Adipocyte (in vitro differentiated cells): ENCODE data around the gene YIPF5.
A peak's percentile ranks its signal among the peaks of the same experiment; 100 is the strongest.

Source experiments
- DNase-seq: peaks from one replicate; pipeline ENCODE4 v3.0.0-alpha.2; 2015; ENCODE audit warnings: low read depth
- H3K27me3 ChIP-seq: replicated peaks from 2 replicates; pipeline ENCODE4 v1.7.0; 2013; ENCODE audit warnings: mild to moderate bottlenecking, low read length, moderate library complexity; ENCODE audit not compliant: control insufficient read depth, insufficient read depth
- H3K36me3 ChIP-seq: 2 replicates; pipeline ENCODE4 v1.7.0; 2013; ENCODE audit warnings: low read length, mild to moderate bottlenecking, moderate library complexity; ENCODE audit not compliant: control insufficient read depth, insufficient read depth, severe bottlenecking
- H3K4me1 ChIP-seq: 2 replicates; pipeline ENCODE4 v1.7.0; 2013; ENCODE audit warnings: mild to moderate bottlenecking, low read length, moderate library complexity; ENCODE audit not compliant: control insufficient read depth, insufficient read depth
- H3K4me3 ChIP-seq: 2 replicates; pipeline ENCODE4 v1.7.0; 2013; ENCODE audit warnings: mild to moderate bottlenecking, low read length, moderate library complexity
- H3K9ac ChIP-seq: 2 replicates; pipeline ENCODE4 v1.7.0; 2013; ENCODE audit warnings: mild to moderate bottlenecking, low read length, moderate library complexity
- H3K9me3 ChIP-seq: 2 replicates; pipeline ENCODE4 v1.7.0; 2013; ENCODE audit warnings: mild to moderate bottlenecking, low read length, moderate library complexity; ENCODE audit not compliant: control insufficient read depth

The YIPF5 gene

DNA sequence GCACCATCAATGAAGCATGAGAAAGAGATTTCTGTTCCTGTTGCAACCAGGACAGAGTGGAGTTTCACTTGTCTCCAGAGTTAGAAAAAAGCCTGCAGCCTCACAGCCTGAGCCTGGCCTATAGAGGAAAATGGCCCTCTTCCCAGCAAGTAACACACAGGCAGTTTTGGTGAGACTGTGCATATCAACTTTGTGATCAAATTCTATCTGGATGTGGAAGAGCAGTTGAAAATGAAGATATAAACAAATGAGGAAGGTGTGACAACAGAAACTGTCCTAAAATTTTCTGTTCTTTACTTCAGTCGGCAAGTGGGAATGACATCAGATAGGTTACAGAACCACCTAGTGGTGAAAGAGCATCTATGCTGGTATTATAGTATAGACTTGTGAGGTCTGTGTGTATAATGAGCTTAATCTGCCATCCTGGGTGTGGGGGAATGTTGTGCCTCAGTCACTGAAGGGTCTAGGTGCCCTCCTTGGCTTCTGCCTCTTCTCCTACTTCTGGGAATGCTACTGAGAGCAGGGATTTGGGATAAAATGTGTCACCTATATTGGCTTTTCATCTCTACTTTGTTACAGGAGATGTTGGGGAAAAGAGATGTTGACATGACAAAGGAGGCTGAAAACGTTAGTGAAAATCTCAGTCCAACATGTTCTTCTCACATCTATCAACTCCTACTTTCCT lies 28.2 kb downstream of the YIPF5 start:
- Histone ChIP-seq H3K4me1 (peaks cover 20% of the 10 kb centered on the region), H3K36me3 (no peaks in the 10 kb centered on the region), H3K9me3 (no peaks in the 10 kb centered on the region), H3K27me3 (no peaks in the 10 kb centered on the region), H3K9ac (peak overlapping the region; percentile 15), H3K4me3 (no peak overlapping the region)
- DNase-seq = peak; percentile 82

DNA sequence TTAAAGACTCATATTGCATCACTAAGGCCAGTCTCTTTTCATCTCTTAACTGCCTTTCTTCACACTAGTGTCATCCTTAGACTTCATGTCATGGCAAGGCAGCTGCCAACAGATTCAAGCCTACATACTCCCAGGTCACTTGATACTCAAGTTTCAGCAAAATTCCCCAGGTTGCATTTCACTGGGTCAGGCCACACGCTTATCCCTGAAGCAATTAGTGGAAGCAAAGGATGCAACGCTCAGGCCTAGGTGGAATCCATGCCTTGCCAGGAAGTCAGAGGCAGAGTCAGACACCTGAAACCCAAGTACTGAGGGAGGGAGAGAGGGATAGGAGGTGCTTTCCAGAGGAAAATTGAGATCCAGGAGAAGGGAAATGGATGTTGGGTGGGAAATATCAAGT lies 28.9 kb downstream of the YIPF5 start:
- H3K36me3 ChIP-seq = no peaks in the 10 kb centered on the region
- no peaks in the 10 kb centered on the region for H3K9me3 ChIP-seq
- no peak overlapping the region for H3K4me3 ChIP-seq
- peaks cover 20% of the 10 kb centered on the region for H3K4me1 ChIP-seq
- H3K9ac ChIP-seq = no peak overlapping the region
- H3K27me3 ChIP-seq = no peaks in the 10 kb centered on the region
- DNase-seq = peak; percentile 15

DNA sequence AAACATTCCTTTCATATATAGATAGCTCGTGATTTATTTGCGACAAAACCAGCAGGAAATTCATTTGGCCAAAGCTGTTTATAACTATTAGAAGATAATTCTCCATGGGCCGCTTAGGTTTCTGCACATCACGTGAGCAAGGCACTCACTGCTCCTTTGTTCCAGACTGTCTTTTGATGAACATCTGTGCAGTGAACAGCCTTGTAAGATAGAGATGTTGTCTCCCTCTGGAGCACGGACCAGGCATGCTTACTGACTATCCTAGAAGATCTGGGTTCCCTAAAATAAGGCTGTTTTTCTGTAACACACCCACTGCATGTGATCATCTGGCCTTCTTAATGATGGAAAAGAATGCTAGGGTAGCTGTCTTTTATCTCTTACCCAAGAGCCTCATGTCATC lies 30.9 kb downstream of the YIPF5 start:
- peaks cover 32% of the 10 kb centered on the region for H3K4me1 ChIP-seq
- peak; percentile 41 for DNase-seq
- H3K27me3 ChIP-seq = no peaks in the 10 kb centered on the region
- no peak overlapping the region for H3K4me3 ChIP-seq
- H3K9ac ChIP-seq = no peak overlapping the region
- no peaks in the 10 kb centered on the region for H3K36me3 ChIP-seq
- H3K9me3 ChIP-seq = no peaks in the 10 kb centered on the region

DNA sequence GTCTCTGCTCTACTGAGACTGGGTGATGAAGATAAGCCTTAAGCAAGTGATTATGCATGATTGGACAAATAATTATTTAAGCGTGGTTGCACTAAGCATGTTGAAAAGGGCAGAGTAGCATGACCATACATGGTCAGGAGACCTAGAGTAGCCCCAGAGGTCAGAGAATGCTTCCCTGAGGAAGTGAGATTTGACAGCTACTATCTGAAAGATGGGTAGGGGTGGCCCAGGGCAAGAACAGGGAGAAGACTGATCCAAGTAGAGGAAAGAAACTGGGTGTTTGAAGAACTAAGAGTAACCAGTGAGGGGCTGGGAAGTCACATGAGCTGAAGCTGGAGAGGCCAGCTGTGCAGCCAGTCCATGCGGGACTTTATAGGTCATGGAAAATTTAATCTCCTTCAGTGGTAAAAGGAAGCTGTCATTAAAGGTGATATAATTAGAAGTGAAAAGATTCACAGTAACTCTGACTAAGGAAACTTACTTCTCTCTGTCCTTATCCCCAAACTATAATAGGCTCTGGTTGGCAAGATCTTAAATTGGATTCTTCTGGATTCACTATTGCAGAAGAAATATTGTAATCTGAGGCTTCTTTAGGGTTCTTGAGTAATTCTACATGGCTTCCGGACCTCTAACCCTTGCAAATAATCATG lies 35.2 kb downstream of the YIPF5 start:
- no peaks in the 10 kb centered on the region for H3K36me3 ChIP-seq
- no peak overlapping the region for H3K4me3 ChIP-seq
- H3K4me1 ChIP-seq = peaks cover 25% of the 10 kb centered on the region
- H3K27me3 ChIP-seq = no peaks in the 10 kb centered on the region
- DNase-seq = peak; percentile 37
- H3K9ac ChIP-seq = no peak overlapping the region
- H3K9me3 ChIP-seq = no peaks in the 10 kb centered on the region

DNA sequence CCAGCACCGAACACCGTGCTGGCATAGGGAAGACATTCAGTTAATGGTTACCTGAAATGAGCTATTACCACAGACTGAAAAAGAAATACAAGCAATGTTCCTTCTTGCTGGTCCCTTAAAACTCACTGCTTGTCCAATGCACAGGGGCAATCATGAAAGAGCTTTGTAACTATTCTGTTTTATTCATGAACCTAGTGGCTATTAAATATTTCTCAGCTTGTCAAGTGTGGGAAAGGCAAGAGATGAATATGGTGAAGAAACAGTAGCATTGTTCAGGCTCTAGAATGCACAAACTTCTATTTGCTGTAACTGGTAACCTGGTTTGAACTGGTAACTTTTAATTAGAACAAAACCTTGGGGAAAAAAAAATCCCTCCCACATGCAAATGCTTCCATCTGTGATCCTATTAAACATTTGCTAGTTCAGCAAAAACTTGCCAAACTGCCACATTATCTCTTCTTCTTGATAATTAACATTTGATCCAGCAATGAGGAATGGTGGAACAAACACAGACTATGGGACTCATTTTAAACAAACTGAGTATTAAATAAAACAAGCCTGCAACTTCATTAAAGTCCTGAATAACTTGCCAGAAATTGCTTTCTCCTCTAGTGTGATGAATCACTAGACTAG lies 36.1 kb downstream of the YIPF5 start:
- no peaks in the 10 kb centered on the region for H3K36me3 ChIP-seq
- peaks cover 17% of the 10 kb centered on the region for H3K4me1 ChIP-seq

DNA sequence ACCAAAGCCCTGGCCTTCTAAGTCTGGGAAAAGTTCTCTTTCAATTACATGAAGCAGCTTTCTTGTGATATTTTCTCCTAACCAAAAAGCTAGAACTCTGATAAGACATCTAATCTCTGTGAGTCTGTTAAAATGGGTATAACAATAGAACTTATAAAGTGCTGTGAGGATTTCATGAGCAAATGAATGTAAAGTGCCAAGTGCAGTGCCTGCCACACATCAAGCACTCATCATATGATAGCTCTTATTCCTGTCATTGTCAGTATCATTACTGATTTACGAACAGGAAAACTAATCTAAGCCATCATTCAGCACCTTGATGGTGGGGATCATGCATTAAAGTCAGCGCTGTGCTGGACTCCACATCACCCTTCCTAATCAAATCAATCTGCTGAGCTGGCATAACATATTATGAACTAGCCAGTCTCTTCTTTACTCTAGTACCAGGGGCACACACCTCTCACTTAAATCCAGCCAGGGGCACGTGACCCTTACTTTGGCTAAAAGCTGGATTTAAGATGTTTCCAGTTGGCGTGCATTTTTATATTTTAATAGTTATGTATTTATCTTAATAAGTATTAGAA lies 37.3 kb downstream of the YIPF5 start:
- no peak overlapping the region for H3K9ac ChIP-seq
- H3K36me3 ChIP-seq = no peaks in the 10 kb centered on the region
- peaks cover 12% of the 10 kb centered on the region for H3K4me1 ChIP-seq
- H3K27me3 ChIP-seq = no peaks in the 10 kb centered on the region
- no peak overlapping the region for H3K4me3 ChIP-seq
- DNase-seq = no peak
- H3K9me3 ChIP-seq = no peaks in the 10 kb centered on the region

More for the DNA sequence above, 36.1 kb downstream of the YIPF5 start:
- DNase-seq = no peak
- no peaks in the 10 kb centered on the region for H3K27me3 ChIP-seq
- H3K9me3 ChIP-seq = no peaks in the 10 kb centered on the region
- no peak overlapping the region for H3K4me3 ChIP-seq
- H3K9ac ChIP-seq = no peak overlapping the region

DNA sequence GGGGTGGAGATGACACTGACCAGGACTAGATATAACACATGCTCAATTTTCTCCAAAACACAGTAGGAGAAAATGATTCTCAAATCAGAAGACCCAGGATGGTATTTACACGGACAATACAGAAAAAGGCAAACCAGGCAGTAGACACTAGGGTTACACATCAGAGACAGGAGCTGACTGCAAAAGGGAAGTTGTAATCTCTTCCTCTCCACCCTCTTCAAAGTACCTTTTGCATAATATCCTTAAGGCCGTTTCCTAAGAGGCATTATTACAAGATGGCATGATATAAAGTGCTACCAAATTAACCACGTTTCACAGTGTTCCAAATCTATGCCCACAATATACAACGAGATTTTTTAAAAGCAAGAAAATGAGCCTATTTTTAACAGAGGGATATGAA lies 39.2 kb downstream of the YIPF5 start:
- Histone ChIP-seq H3K4me1 (peaks cover 12% of the 10 kb centered on the region), H3K9me3 (no peaks in the 10 kb centered on the region), H3K36me3 (no peaks in the 10 kb centered on the region), H3K9ac (no peak overlapping the region), H3K4me3 (no peak overlapping the region), H3K27me3 (no peaks in the 10 kb centered on the region)
- DNase-seq = no peak

DNA sequence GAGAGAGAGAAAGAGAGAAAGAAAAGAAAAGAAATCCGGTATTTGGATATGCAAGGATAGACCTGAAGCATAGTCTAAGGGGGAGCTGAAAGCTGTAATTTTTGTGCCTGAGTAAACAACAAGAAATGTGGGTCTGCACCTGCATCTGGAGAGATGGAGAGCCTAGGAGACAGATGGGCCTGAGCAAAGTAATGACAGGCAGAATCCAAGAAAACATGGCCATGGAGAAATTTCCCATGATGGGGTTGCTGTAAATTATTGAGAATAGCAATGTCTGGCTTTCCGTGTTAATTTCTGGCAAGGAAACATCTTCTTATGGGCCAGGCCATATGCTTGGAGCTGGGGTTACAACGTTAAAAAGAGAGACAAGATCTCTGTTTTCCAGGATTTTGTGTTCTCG lies 40.2 kb downstream of the YIPF5 start:
- H3K36me3 ChIP-seq = no peaks in the 10 kb centered on the region
- no peaks in the 10 kb centered on the region for H3K9me3 ChIP-seq
- H3K9ac ChIP-seq = no peak overlapping the region
- no peak for DNase-seq
- no peaks in the 10 kb centered on the region for H3K27me3 ChIP-seq
- H3K4me1 ChIP-seq = peaks cover 5% of the 10 kb centered on the region
- no peak overlapping the region for H3K4me3 ChIP-seq

DNA sequence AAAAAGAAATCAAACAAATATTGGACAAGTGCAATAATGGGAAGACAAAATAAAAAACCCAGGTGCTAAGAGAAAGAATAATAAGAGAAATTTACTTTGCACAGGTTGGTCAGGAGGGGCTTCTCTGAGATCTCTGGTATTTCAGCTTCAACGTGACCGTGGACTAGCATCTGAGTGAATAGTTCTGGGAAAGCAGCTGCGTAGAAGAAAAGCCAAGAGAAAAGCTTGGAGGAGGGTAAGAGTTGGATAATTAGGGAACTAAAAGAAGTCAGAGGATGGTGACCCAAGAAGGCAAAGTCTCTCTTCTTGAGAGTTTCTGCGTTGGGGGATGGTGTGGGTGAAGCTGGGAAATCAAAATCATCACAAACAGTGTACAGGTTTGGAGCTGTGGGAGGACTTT lies 41.6 kb downstream of the YIPF5 start:
- Histone ChIP-seq H3K9ac (no peak overlapping the region), H3K9me3 (no peaks in the 10 kb centered on the region), H3K36me3 (no peaks in the 10 kb centered on the region), H3K4me3 (no peak overlapping the region), H3K4me1 (peaks cover 5% of the 10 kb centered on the region), H3K27me3 (no peaks in the 10 kb centered on the region)
- no peak for DNase-seq

DNA sequence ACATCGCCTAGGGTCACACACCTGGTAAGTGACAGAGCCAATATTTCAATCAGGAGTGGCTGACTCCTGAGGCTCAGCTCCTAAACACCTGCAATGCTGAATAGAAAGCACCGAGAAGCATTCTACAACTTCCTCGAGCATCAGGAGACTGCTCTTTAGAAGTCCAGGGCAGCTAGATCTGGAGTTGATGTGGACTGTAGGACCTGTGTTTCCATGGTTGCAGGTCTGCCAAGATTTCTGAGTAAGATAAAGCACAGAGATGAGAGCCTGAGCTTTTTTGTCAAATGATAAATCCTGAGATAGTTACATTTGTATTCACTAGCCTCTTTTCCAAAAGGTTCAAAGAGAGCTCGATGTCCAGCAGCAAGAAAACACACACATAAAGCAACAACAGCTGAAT lies 43.8 kb downstream of the YIPF5 start:
- H3K9ac ChIP-seq = no peak overlapping the region
- peaks cover 14% of the 10 kb centered on the region for H3K4me1 ChIP-seq
- H3K4me3 ChIP-seq = no peak overlapping the region
- no peaks in the 10 kb centered on the region for H3K9me3 ChIP-seq
- no peaks in the 10 kb centered on the region for H3K27me3 ChIP-seq
- no peaks in the 10 kb centered on the region for H3K36me3 ChIP-seq
- DNase-seq = no peak

DNA sequence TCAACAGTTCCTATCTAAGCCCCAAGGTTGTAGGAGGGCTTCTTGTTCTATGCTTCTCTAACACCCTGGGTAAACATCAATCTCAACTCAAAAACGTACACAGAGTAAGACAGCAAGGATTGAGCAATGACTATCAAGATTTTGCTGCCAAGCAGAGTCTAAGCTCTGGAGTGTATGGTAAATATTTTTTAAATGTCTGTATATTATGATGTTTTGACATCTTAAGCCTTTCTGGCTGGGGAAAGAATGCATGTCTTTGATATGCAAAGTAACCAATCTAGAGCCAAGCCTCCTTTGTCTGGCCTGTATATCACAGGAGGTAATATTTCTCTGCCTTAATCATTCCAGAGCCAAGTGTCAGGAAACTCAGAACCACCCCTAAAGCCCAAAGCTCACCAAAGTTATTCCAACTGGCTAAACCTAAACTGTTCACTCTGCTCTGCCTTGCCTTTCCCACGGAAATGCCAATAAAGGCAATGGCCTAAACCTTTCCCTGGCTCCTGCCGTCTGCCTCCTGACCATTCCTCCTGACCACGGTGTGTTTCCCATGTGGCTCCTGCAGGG lies 45.2 kb downstream of the YIPF5 start:
- Histone ChIP-seq H3K9ac (no peak overlapping the region), H3K36me3 (no peaks in the 10 kb centered on the region), H3K4me3 (no peak overlapping the region), H3K9me3 (no peaks in the 10 kb centered on the region), H3K27me3 (no peaks in the 10 kb centered on the region), H3K4me1 (peaks cover 20% of the 10 kb centered on the region)
- peak; percentile 71 for DNase-seq
